GM19035 (cell line): ENCODE data around the gene CCNK.

Experiments used
- ATAC-seq: cut with Tn5 transposase; IDR thresholded peaks from one replicate; pipeline ENCODE4 v1.9.1; 2021; ENCODE audit not compliant: unreplicated experiment

Gene CCNK

GRCh38 chr14:99465288-99465687 is 15.9 kb upstream of the CCNK start:
- ATAC-seq = no peak

- no peak for ATAC-seq
Observed at GRCh38 chr14:99466758-99467157, 14.5 kb upstream of the CCNK start.

GRCh38 chr14:99467336-99468078 is 13.7 kb upstream of the CCNK start:
- ATAC-seq = no peak

- ATAC-seq = no peak
Observed at GRCh38 chr14:99468081-99468480, 13.1 kb upstream of the CCNK start.

- no peak for ATAC-seq
Observed at GRCh38 chr14:99468836-99469592, 12.2 kb upstream of the CCNK start.

- no peak for ATAC-seq
Observed at GRCh38 chr14:99471731-99472130, 9.5 kb upstream of the CCNK start.

- ATAC-seq = no peak
Observed at GRCh38 chr14:99472937-99473336, 8.3 kb upstream of the CCNK start.

GRCh38 chr14:99473458-99473857 is 7.8 kb upstream of the CCNK start:
- no peak for ATAC-seq

- ATAC-seq = no peak
Observed at GRCh38 chr14:99475179-99475578, 6.0 kb upstream of the CCNK start.

GRCh38 chr14:99475660-99476059 is 5.5 kb upstream of the CCNK start:
- no peak for ATAC-seq

- no peak for ATAC-seq
Observed at GRCh38 chr14:99476864-99477263, 4.3 kb upstream of the CCNK start.

- no peak for ATAC-seq
Observed at GRCh38 chr14:99478128-99478527, 3.1 kb upstream of the CCNK start.

- ATAC-seq = no peak
Observed at GRCh38 chr14:99479160-99479905, 1.9 kb upstream of the CCNK start.

- ATAC-seq = peak; percentile 4
Observed at GRCh38 chr14:99479906-99480869, 1.0 kb upstream of the CCNK start, which contains the start of gene SETD3. Gene SETD3 (minus strand): TSS chr14:99480859. CDS start chr14:99465805, 15,054 bp downstream.

- ATAC-seq = no peak
Observed at GRCh38 chr14:99481745-99482099, 513 bp downstream of the CCNK start.

GRCh38 chr14:99484106-99484505 is 2.9 kb downstream of the CCNK start:
- no peak for ATAC-seq

- no peak for ATAC-seq
Observed at GRCh38 chr14:99497341-99497740, 16.1 kb downstream of the CCNK start.

- no peak for ATAC-seq
Observed at GRCh38 chr14:99497894-99498293, 16.7 kb downstream of the CCNK start.

- ATAC-seq = no peak
Observed at GRCh38 chr14:99502989-99503421, 21.8 kb downstream of the CCNK start.

GRCh38 chr14:99503848-99504453 is 22.7 kb downstream of the CCNK start:
- no peak for ATAC-seq
